Lung (tissue), 12 donors: ENCODE results near the gene DENND1B. TPM values are rescaled to one million over a fixed set of nuclear protein-coding genes. Genes with fewer than 3 reads are reported as not detected.

Experiments used
- ATAC-seq: fragments of 200-7000 bp; cut with Tn5 transposase; one replicate; pipeline ENCODE4 v1.9.1; 2020; ENCODE audit warnings: moderate number of reproducible peaks; ENCODE audit not compliant: insufficient read depth, low FRiP score
- DNase-seq, 3 donors: peaks; one replicate each; pipeline ENCODE4 v3.0.0-alpha.2; 2013 to 2017
- H3K27ac ChIP-seq, 2 donors: one replicate each; pipeline ENCODE4 v1.5.1; 2013; ENCODE audit warnings: mild to moderate bottlenecking in 2 of 2, moderate library complexity in 2 of 2, control low read depth in 1 of 2, inconsistent platforms in 1 of 2, low read depth in 1 of 2, low read length in 1 of 2
- H3K27me3 ChIP-seq, 3 donors: one replicate each; pipeline ENCODE4 v1.5.1; 2013; ENCODE audit warnings: low read length in 2 of 3; ENCODE audit not compliant: control insufficient read depth in 3 of 3, insufficient read depth in 3 of 3
- H3K36me3 ChIP-seq, 4 donors: one replicate each; pipeline ENCODE4 v1.5.1; 2013; ENCODE audit warnings: low read length in 4 of 4, mild to moderate bottlenecking in 1 of 4, moderate library complexity in 1 of 4; ENCODE audit not compliant: control insufficient read depth in 4 of 4, insufficient read depth in 4 of 4
- H3K4me1 ChIP-seq, 5 donors: one replicate each; pipeline ENCODE4 v1.5.1; 2013; ENCODE audit warnings: low read length in 5 of 5, mild to moderate bottlenecking in 2 of 5, moderate library complexity in 1 of 5; ENCODE audit not compliant: control insufficient read depth in 5 of 5, insufficient read depth in 5 of 5
- H3K4me3 ChIP-seq: one replicate; pipeline ENCODE4 v1.5.1; 2013; ENCODE audit warnings: mild to moderate bottlenecking, control low read depth, moderate library complexity
- H3K9ac ChIP-seq, 2 donors: one replicate each; pipeline ENCODE4 v1.5.1; 2013; ENCODE audit warnings: low read length in 2 of 2, control low read depth in 1 of 2; ENCODE audit not compliant: insufficient read depth in 1 of 2
- H3K9me3 ChIP-seq, 4 donors: one replicate each; pipeline ENCODE4 v1.5.1; 2013; ENCODE audit warnings: low read length in 3 of 4, mild to moderate bottlenecking in 1 of 4, moderate library complexity in 1 of 4; ENCODE audit not compliant: control insufficient read depth in 4 of 4, insufficient read depth in 3 of 4
- WGBS, 2 donors: extraction: QIAGEN DNeasy Blood & Tissue Kit; methylation state at CpG; one replicate each; pipeline ENCODE4 v1.1.7; 2013; 5-methylcytosine and 5-hydroxymethylcytosine counted together
- polyA plus RNA-seq, 2 donors: library from polyadenylated mRNA; stranded (reverse); fragments of 200-250 nt; gene quantifications; one replicate each; pipeline ENCODE4 v1.2.1, GENCODE V29; 2013
- total RNA-seq, 2 donors: library from RNA; depleted of rRNA in 1 of 2; stranded (reverse); fragments of >200 nt in 1 of 2; gene quantifications; one replicate each; pipeline ENCODE4 v1.2.1, GENCODE V29; 2014 to 2021
- TF ChIP-seq, protein P1 (sequence below): IDR thresholded peaks from 2 replicates; pipeline ENCODE4 v1.5.1; 2012; ENCODE audit warnings: mild to moderate bottlenecking; ENCODE audit errors: control extremely low read depth, extremely low read depth
- donor health status: control.
- donor health status: control.
- donor health status: Bipolar disorder and iron deficiency.
- donor health status: healthy.
- donor health status: DM: yes; HTN: yes; CAD: no.

The DENND1B gene
- total and polyA plus RNA-seq, 4 donors = 2.7 to 41.0 (median 10.1) TPM

DNA sequence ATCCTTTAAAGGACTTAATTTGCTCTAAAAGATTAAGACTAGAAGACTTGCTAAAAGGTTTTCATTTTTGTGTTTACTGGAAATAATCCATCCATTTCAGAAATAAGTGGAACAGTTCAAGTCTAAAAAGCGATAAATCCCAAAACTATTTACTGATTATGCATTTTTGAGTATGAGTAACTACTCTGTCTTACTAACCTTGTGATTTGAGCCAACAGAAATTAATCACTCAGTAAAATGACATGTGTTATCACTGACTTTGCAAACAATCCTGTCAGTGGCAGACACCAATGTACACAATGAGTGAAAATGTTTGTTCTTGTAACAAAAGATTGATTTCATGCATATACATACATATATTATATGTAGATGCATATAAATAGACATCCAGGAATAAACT is 218.0 kb downstream of the DENND1B start:
- H3K27ac ChIP-seq = no peak overlapping the region
- H3K4me1 ChIP-seq = peaks cover 0 to 3% (median 0%) of the 10 kb centered on the region in 5 donors
- 63 to 72% methylated on average over 1 of the region's 1 CpG for WGBS, 2 donors
- peaks cover 0 to 5% (median 0%) of the 10 kb centered on the region in 4 donors for H3K36me3 ChIP-seq
- no peak overlapping the region for H3K9ac ChIP-seq
- no peak for ATAC-seq
- no peaks in the 10 kb centered on the region for H3K27me3 ChIP-seq
- TF ChIP-seq, protein P1, sequence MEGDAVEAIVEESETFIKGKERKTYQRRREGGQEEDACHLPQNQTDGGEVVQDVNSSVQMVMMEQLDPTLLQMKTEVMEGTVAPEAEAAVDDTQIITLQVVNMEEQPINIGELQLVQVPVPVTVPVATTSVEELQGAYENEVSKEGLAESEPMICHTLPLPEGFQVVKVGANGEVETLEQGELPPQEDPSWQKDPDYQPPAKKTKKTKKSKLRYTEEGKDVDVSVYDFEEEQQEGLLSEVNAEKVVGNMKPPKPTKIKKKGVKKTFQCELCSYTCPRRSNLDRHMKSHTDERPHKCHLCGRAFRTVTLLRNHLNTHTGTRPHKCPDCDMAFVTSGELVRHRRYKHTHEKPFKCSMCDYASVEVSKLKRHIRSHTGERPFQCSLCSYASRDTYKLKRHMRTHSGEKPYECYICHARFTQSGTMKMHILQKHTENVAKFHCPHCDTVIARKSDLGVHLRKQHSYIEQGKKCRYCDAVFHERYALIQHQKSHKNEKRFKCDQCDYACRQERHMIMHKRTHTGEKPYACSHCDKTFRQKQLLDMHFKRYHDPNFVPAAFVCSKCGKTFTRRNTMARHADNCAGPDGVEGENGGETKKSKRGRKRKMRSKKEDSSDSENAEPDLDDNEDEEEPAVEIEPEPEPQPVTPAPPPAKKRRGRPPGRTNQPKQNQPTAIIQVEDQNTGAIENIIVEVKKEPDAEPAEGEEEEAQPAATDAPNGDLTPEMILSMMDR = no peak
- peak in 2 of 3 donors; percentile 4 to 11 for DNase-seq
- H3K4me3 ChIP-seq = no peak overlapping the region
- H3K9me3 ChIP-seq = no peaks in the 10 kb centered on the region

DNA sequence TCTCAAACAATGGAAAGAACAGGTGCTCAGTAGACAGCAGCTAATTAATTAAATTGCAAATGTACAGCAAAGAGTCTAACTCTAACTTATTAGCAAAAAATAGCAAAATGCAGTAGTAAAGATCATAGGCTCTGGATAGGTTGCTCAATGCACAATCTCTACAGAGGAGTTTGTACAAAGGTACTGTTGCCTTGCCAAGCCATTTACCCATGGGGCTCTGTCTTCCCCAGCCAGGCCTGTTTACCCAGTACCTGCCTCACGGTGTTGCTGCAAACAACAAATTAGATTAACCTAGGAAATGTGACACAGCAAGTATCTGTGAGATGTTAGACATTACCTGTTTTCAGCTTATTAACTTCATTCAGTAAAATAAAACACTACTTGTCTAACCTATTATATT is 222.0 kb downstream of the DENND1B start:
- Histone ChIP-seq H3K9ac (no peak overlapping the region), H3K27ac (no peak overlapping the region), H3K4me1 (no peaks in the 10 kb centered on the region), H3K9me3 (no peaks in the 10 kb centered on the region), H3K4me3 (no peak overlapping the region), H3K36me3 (no peaks in the 10 kb centered on the region), H3K27me3 (no peaks in the 10 kb centered on the region)
- 0% methylated on average over 1 of the region's 1 CpG for WGBS, 2 donors
- no peak for ATAC-seq
- TF ChIP-seq, protein P1 = no peak
- DNase-seq = no peak

DNA sequence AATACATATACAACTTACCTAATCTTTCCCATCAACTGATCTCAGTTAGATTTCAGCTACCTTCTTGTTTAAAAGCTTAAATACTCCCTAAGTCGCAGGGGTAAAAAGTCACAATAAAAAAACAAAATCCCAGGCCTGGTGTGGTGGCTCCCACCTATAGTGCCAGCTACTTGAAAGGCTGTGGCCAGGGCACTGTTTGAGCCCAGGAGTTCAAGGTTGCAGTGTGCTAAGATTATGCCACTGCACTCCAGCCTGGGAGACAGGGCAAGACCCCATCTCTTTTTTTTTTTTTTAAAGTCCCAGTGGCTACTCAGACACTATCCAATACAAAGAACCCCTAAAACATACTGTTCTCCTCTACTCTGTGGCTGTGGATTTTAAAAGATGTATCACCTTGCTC is 228.3 kb downstream of the DENND1B start:
- TF ChIP-seq, protein P1 = no peak
- no peaks in the 10 kb centered on the region for H3K27me3 ChIP-seq
- H3K9me3 ChIP-seq = no peaks in the 10 kb centered on the region
- no peak for ATAC-seq
- H3K4me1 ChIP-seq = no peaks in the 10 kb centered on the region
- peaks cover 0 to 6% (median 0%) of the 10 kb centered on the region in 4 donors for H3K36me3 ChIP-seq
- WGBS, 2 donors = 96 to 100% methylated on average over 1 of the region's 1 CpG
- no peak overlapping the region for H3K4me3 ChIP-seq
- no peak overlapping the region for H3K9ac ChIP-seq
- no peak overlapping the region for H3K27ac ChIP-seq
- no peak for DNase-seq

DNA sequence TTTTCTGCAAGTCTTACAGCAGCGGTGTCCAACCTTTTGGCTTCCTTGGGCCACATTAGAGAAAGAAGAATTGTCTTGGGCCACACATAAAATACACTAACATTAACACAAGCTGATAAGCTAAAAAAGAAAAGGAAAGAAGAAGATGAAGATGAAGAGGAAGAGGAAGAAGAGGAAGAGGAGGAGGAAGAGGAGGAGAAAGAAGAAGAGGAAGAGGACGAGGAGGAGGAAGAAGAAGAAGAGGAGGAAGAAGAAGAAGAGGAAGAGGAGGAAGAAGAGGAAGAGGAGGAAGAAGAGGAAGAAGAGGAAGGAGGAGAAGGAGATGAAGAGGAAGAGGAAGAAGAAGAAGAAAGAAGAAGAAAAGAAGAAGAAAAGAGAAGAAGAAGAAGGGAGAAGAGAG is 230.7 kb downstream of the DENND1B start:
- H3K4me1 ChIP-seq = no peaks in the 10 kb centered on the region
- WGBS, 2 donors = 66 to 92% methylated on average over 2 of the region's 2 CpGs
- no peak for ATAC-seq
- no peaks in the 10 kb centered on the region for H3K27me3 ChIP-seq
- DNase-seq = no peak
- H3K9ac ChIP-seq = no peak overlapping the region
- H3K27ac ChIP-seq = no peak overlapping the region
- no peak overlapping the region for H3K4me3 ChIP-seq
- peaks cover 0 to 6% (median 0%) of the 10 kb centered on the region in 4 donors for H3K36me3 ChIP-seq
- TF ChIP-seq, protein P1 = no peak
- H3K9me3 ChIP-seq = no peaks in the 10 kb centered on the region
